Activated T-cell treated with anti-CD3 and anti-CD28 coated beads, Interleukin-2, amount 50 U/mL, for 1 hour (primary cell): ENCODE data around the gene GSK3B.
"Not testable (repeated sequence)": the region's sequence is repeated elsewhere in the genome, so short reads cannot be mapped to it uniquely, and the experiment has no call there.

ENCODE experiments used
- DNase-seq: peaks from one replicate; pipeline ENCODE4 v3.0.0-alpha.2; 2020

Gene GSK3B

GRCh38 chr3:120051570-120051969 is 42.7 kb downstream of the GSK3B start:
- DNase-seq: not testable (repeated sequence)

GRCh38 chr3:120049881-120050539 is 44.2 kb downstream of the GSK3B start:
- DNase-seq: no peak

GRCh38 chr3:120049072-120049471 is 45.2 kb downstream of the GSK3B start:
- no peak for DNase-seq

GRCh38 chr3:120048355-120049041 is 45.7 kb downstream of the GSK3B start:
- no peak for DNase-seq

GRCh38 chr3:120047686-120048085 is 46.6 kb downstream of the GSK3B start:
- DNase-seq: no peak

GRCh38 chr3:120040813-120041377 is 53.4 kb downstream of the GSK3B start:
- no peak for DNase-seq

- DNase-seq: no peak
Measured at GRCh38 chr3:120039642-120040610, 54.3 kb downstream of the GSK3B start.

- no peak for DNase-seq
Measured at GRCh38 chr3:120033596-120033995, 60.7 kb downstream of the GSK3B start.

GRCh38 chr3:120031561-120031960 is 62.7 kb downstream of the GSK3B start:
- no peak for DNase-seq

GRCh38 chr3:120029749-120030148 is 64.5 kb downstream of the GSK3B start:
- DNase-seq: no peak

GRCh38 chr3:120028271-120029047 is 65.8 kb downstream of the GSK3B start:
- no peak for DNase-seq

GRCh38 chr3:120027226-120027625 is 67.0 kb downstream of the GSK3B start:
- DNase-seq: no peak

- DNase-seq: no peak
Measured at GRCh38 chr3:120025520-120025919, 68.7 kb downstream of the GSK3B start.

- DNase-seq: no peak
Measured at GRCh38 chr3:120024103-120024502, 70.1 kb downstream of the GSK3B start.

GRCh38 chr3:120022729-120023128 is 71.5 kb downstream of the GSK3B start:
- no peak for DNase-seq

GRCh38 chr3:120021523-120021922 is 72.7 kb downstream of the GSK3B start:
- DNase-seq: no peak

- DNase-seq: no peak
Measured at GRCh38 chr3:120018299-120018698, 75.9 kb downstream of the GSK3B start.

GRCh38 chr3:120017692-120018091 is 76.6 kb downstream of the GSK3B start:
- DNase-seq: no peak

GRCh38 chr3:120013481-120013880 is 80.8 kb downstream of the GSK3B start:
- no peak for DNase-seq

- DNase-seq: not testable (repeated sequence)
Measured at GRCh38 chr3:120005741-120006140, 88.5 kb downstream of the GSK3B start.

GRCh38 chr3:120004008-120004498 is 90.2 kb downstream of the GSK3B start:
- not testable (repeated sequence) for DNase-seq

GRCh38 chr3:119998166-119998565 is 96.1 kb downstream of the GSK3B start:
- no peak for DNase-seq
